MM.1S (cell line): ENCODE results near the gene ACTR6.

Source experiments
- DNase-seq: peaks from one replicate; pipeline ENCODE4 v3.0.0-alpha.2; 2015
- H2AFZ ChIP-seq: fragments of 300-600 bp; sonication (generic); 2 replicates; pipeline ENCODE4 v1.6.0; 2016; ENCODE audit warnings: antibody characterized with exemption, low read length
- H3F3A ChIP-seq: fragments of 300-600 bp; sonication (generic); 2 replicates; pipeline ENCODE4 v1.6.1; 2016; ENCODE audit warnings: mild to moderate bottlenecking, antibody characterized with exemption, low read length, moderate library complexity, mixed read lengths; ENCODE audit not compliant: insufficient read depth
- H3K27ac ChIP-seq: fragments of 300-600 bp; sonication (generic); 2 replicates; pipeline ENCODE4 v1.5.1; 2016; ENCODE audit warnings: mild to moderate bottlenecking, low read length
- H3K27me3 ChIP-seq: fragments of 300-600 bp; sonication (generic); replicated peaks from 2 replicates; pipeline ENCODE4 v1.6.0; 2016; ENCODE audit warnings: low read length; ENCODE audit not compliant: insufficient read depth
- H3K36me3 ChIP-seq: fragments of 300-600 bp; sonication (generic); replicated peaks from 2 replicates; pipeline ENCODE4 v1.6.1; 2016; ENCODE audit warnings: mild to moderate bottlenecking, low read length, mixed read lengths; ENCODE audit not compliant: insufficient read depth
- H3K4me1 ChIP-seq: fragments of 300-600 bp; sonication (generic); 2 replicates; pipeline ENCODE4 v1.6.1; 2016; ENCODE audit warnings: low read length, mixed read lengths
- H3K4me2 ChIP-seq: fragments of 300-600 bp; sonication (generic); 2 replicates; pipeline ENCODE4 v1.6.0; 2016; ENCODE audit warnings: low read depth, low read length
- H3K4me3 ChIP-seq: fragments of 300-600 bp; sonication (generic); 2 replicates; pipeline ENCODE4 v1.5.1; 2016; ENCODE audit warnings: low read length, mixed read lengths
- H3K79me2 ChIP-seq: fragments of 300-600 bp; sonication (generic); 2 replicates; pipeline ENCODE4 v1.6.1; 2016; ENCODE audit warnings: mixed run types, low read length, mixed read lengths
- H3K9ac ChIP-seq: fragments of 300-600 bp; sonication (generic); 2 replicates; pipeline ENCODE4 v1.6.1; 2016; ENCODE audit warnings: low read length, mixed read lengths
- H3K9me2 ChIP-seq: fragments of 300-600 bp; sonication (generic); replicated peaks from 2 replicates; pipeline ENCODE4 v1.6.1; 2016; ENCODE audit warnings: mild to moderate bottlenecking, low read length, mixed read lengths; ENCODE audit not compliant: insufficient read depth
- H3K9me3 ChIP-seq: fragments of 300-600 bp; sonication (generic); replicated peaks from 2 replicates; pipeline ENCODE4 v1.6.1; 2016; ENCODE audit warnings: mild to moderate bottlenecking, low read length, mixed read lengths; ENCODE audit not compliant: insufficient read depth
- H4K20me1 ChIP-seq: fragments of 300-600 bp; sonication (generic); 2 replicates; pipeline ENCODE4 v1.6.1; 2016; ENCODE audit warnings: mild to moderate bottlenecking, low read length, moderate library complexity, mixed read lengths; ENCODE audit not compliant: insufficient read depth
- EZH2 ChIP-seq: fragments of 300-600 bp; sonication (generic); optimal IDR thresholded peaks from 2 replicates; pipeline ENCODE3; 2017; ENCODE audit warnings: low read depth, mild to moderate bottlenecking, antibody characterized with exemption, low read length, mixed read lengths
- EZH2phosphoT487 ChIP-seq: fragments of 300-600 bp; sonication (generic); IDR thresholded peaks from 2 replicates; pipeline ENCODE4 v1.6.1; 2018; ENCODE audit warnings: antibody characterized with exemption, low read length
- TF ChIP-seq, protein P1 (sequence below): fragments of 300-600 bp; sonication (generic); IDR thresholded peaks from 2 replicates; pipeline ENCODE4 v1.5.1; 2016; ENCODE audit warnings: antibody characterized with exemption, low read length, mixed read lengths

The ACTR6 gene

DNA sequence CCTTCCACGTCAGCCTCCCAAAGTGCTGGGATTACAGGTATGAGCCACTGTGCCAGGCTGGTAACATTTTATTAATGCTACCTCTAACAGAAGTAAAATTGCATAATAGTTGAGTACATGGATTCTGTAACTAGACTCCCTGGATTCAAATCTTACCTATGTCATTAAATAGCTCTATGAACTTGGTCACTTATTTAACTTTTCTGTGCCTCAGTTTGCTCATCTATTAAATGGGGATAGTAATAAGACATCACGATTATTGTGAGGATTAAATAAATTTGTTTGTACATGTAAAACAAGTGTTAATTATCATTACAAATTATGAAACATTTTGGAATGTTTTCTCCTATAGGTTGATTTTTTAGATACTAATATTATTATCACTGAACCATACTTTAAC lies 6.7 kb downstream of the ACTR6 start:
- Histone ChIP-seq H3K4me3 (no peak overlapping the region), H3K4me2 (no peak overlapping the region), H3K36me3 (peaks cover 5% of the 10 kb centered on the region; the same call in 1 of the 2 replicates), H3F3A (no peaks in the 10 kb centered on the region), H4K20me1 (no peaks in the 10 kb centered on the region), H3K27ac (no peak overlapping the region), H3K79me2 (peaks cover 12% of the 10 kb centered on the region), H3K9ac (no peak overlapping the region), H2AFZ (no peak overlapping the region), H3K27me3 (no peaks in the 10 kb centered on the region), H3K4me1 (no peaks in the 10 kb centered on the region), H3K9me3 (no peaks in the 10 kb centered on the region), H3K9me2 (no peaks in the 10 kb centered on the region)
- TF ChIP-seq, protein P1, sequence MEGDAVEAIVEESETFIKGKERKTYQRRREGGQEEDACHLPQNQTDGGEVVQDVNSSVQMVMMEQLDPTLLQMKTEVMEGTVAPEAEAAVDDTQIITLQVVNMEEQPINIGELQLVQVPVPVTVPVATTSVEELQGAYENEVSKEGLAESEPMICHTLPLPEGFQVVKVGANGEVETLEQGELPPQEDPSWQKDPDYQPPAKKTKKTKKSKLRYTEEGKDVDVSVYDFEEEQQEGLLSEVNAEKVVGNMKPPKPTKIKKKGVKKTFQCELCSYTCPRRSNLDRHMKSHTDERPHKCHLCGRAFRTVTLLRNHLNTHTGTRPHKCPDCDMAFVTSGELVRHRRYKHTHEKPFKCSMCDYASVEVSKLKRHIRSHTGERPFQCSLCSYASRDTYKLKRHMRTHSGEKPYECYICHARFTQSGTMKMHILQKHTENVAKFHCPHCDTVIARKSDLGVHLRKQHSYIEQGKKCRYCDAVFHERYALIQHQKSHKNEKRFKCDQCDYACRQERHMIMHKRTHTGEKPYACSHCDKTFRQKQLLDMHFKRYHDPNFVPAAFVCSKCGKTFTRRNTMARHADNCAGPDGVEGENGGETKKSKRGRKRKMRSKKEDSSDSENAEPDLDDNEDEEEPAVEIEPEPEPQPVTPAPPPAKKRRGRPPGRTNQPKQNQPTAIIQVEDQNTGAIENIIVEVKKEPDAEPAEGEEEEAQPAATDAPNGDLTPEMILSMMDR = no peak
- no peak for TF ChIP-seq EZH2phosphoT487
- no peak for TF ChIP-seq EZH2
- no peak for DNase-seq

DNA sequence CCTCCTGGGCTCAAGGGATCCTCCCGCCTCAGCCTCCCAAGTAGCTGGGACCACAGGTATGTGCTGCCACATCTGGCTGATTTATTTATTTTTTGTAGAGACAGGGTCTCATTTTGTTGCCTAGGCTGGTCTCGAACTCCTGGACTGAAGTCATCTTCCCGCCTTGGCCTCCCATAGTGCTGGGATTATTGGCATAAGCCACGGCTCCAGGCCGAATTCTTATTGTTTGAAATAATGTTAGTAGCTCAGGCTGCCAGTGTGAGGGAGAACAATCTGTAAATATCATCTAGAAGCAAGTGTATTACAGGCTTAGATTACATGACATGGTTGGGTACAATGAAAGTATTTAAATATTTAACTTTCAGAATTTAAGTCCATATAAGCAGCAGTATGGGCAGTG lies 8.2 kb downstream of the ACTR6 start:
- no peak for DNase-seq
- Histone ChIP-seq H2AFZ (no peak overlapping the region), H3K4me3 (no peak overlapping the region), H3F3A (no peaks in the 10 kb centered on the region), H3K9me2 (no peaks in the 10 kb centered on the region), H3K9ac (no peak overlapping the region), H3K36me3 (peaks cover 7% of the 10 kb centered on the region; the same call in 1 of the 2 replicates), H3K79me2 (peaks cover 8% of the 10 kb centered on the region; the same call in 1 of the 2 replicates), H3K9me3 (no peaks in the 10 kb centered on the region), H3K27ac (no peak overlapping the region), H3K4me1 (no peaks in the 10 kb centered on the region), H3K27me3 (no peaks in the 10 kb centered on the region), H3K4me2 (no peak overlapping the region), H4K20me1 (no peaks in the 10 kb centered on the region)
- no peak for TF ChIP-seq EZH2phosphoT487
- TF ChIP-seq, protein P1 = no peak
- TF ChIP-seq EZH2 = no peak

DNA sequence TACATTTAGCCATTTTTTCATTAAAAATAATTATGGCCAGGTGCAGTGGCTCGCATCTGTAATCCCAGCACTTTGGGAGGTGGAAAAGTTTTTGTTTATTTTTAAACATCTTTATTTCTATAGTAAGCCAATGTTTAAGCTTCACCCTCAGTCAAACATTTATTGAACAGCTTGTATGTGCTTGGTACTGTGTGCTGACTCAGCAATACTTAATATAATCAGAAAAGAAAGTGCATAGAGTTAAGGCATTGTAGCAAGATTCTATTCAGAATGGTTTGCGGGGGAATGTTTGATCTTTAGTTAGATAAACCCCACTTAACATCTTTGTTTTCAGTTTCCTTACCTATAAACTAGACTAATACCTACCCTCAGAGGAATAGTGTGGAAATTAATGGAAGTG lies 11.1 kb downstream of the ACTR6 start:
- Histone ChIP-seq H3K9me3 (no peaks in the 10 kb centered on the region), H3K27ac (no peak overlapping the region), H3F3A (no peaks in the 10 kb centered on the region), H3K79me2 (no peaks in the 10 kb centered on the region), H2AFZ (no peak overlapping the region), H3K36me3 (0 out of 2 replicates have a peak, but pooled peaks cover 7% of the 10 kb centered on the region), H3K4me3 (no peak overlapping the region), H4K20me1 (no peaks in the 10 kb centered on the region), H3K4me1 (no peaks in the 10 kb centered on the region), H3K9me2 (no peaks in the 10 kb centered on the region), H3K4me2 (no peak overlapping the region), H3K27me3 (no peaks in the 10 kb centered on the region), H3K9ac (no peak overlapping the region)
- no peak for TF ChIP-seq EZH2phosphoT487
- TF ChIP-seq, protein P1 = no peak
- TF ChIP-seq EZH2 = no peak
- no peak for DNase-seq
